ENCODE measurements around the gene PLAGL1. TPM values are rescaled to one million over a fixed set of nuclear protein-coding genes. Genes with fewer than 3 reads are reported as not detected.
"Not testable (repeated sequence)": the region's sequence is repeated elsewhere in the genome, so short reads cannot be mapped to it uniquely, and the experiment has no call there.

The PLAGL1 gene
- total and polyA plus RNA-seq, 2 experiments from 2014 or later, result 9.0 to 17.2 TPM

DNA sequence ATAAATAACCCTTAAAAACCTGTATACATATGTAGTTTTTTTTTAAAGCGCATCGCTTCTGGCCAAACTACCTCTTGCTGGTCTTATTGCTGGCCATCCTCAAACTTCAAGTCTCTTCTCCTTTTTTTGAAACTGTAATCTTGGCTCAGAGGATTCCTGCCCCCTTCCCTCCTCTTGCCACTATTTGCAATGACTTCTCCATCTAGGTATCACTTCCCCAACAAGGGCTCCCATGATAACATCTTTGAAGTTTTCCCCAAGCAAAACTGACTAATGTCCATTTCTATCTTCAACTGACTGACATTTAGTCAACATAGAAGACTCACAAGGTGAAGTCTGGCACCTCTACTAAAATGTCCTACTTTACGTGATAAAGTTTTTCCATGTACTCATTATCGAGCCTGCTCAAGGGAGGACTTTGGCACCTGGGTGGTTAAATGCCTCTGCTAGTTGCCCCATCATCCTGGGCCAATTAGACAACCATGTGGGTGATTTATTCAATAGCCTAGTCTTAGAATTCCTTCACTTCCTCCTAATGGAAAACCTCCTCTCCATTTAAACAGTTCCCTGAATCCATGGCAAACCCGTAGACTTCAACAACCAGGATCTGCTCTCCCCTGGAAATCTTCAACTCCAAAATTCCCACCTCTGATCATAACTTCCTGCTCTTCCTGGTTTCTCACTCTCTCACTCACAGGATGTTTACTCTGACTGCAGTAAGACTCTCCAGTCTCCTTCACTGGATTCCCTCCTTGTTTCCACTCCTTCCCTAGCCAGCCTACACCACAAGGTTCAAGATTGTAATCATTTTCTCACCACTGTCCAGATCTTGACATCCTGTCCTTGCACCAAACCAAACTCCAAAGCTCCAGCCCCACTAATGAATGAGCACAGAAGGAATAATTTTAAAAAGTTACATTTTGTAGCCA, 9.4 kb upstream of the PLAGL1 start:
- TF ChIP-seq, protein P1, sequence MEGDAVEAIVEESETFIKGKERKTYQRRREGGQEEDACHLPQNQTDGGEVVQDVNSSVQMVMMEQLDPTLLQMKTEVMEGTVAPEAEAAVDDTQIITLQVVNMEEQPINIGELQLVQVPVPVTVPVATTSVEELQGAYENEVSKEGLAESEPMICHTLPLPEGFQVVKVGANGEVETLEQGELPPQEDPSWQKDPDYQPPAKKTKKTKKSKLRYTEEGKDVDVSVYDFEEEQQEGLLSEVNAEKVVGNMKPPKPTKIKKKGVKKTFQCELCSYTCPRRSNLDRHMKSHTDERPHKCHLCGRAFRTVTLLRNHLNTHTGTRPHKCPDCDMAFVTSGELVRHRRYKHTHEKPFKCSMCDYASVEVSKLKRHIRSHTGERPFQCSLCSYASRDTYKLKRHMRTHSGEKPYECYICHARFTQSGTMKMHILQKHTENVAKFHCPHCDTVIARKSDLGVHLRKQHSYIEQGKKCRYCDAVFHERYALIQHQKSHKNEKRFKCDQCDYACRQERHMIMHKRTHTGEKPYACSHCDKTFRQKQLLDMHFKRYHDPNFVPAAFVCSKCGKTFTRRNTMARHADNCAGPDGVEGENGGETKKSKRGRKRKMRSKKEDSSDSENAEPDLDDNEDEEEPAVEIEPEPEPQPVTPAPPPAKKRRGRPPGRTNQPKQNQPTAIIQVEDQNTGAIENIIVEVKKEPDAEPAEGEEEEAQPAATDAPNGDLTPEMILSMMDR (IDR thresholded peaks at IDR 0.05; ENCODE audit: low read depth, low read length), result no peak
- Histone ChIP-seq H3K27me3 (no peaks in the 10 kb centered on the region), H3K36me3 (no peaks in the 10 kb centered on the region), H3K4me1 (ENCODE audit: low read depth) (no peaks in the 10 kb centered on the region), H3K4me3 (no peak overlapping the region), H3K27ac (no peak overlapping the region), H3K9me3 (ENCODE audit: low read depth) (no peaks in the 10 kb centered on the region)
- DNase-seq (ENCODE audit: low read depth in 1 of 2, low spot score in 1 of 2), result no peak

DNA sequence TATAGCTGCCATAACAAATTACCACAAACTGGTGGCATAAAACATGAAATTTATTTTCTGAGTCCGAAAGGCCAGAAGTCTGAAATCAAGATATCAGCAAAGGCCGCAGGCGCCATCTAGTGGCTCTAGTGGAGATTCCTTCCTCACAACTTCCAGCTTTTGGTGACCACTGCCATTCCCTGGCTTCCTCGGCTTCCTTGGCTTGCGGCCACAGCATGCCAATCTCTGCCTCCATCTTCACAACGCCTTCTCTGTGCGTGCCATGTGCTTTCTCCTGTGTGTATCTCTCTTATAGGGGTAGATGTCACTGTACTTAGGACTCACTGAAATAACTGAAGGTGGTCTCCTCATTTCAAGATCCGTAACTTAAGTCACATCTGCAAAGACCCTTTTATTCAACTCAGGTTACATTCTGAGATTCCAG, 5.4 kb upstream of the PLAGL1 start:
- Histone ChIP-seq H3K36me3 (no peaks in the 10 kb centered on the region), H3K4me3 (no peak overlapping the region)

DNA sequence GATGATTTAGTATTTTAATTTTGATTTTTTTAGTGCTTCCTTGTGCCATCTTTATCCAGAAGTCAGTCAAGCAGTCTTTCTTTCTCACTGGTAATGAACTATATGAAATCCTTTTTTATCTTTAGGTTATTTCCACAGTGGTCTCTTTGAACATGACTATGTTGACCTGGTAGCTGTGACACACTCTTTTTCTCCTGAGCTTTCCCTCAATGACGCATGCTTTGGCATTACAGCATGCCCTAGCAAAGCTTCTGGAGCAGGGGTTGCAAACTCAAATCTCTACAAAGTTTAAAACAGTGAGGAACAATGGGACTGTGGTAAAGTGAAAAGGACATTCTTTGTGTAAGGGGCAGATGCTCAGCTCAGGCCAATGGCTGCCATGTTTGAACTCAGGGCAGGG, 4.5 kb upstream of the PLAGL1 start:
- Histone ChIP-seq H3K36me3 (no peaks in the 10 kb centered on the region), H3K27me3 (peaks cover 3% of the 10 kb centered on the region), H3K4me1 (ENCODE audit: low read depth) (no peaks in the 10 kb centered on the region), H3K4me3 (no peak overlapping the region), H3K9me3 (ENCODE audit: low read depth) (no peaks in the 10 kb centered on the region), H3K27ac (no peak overlapping the region)
- DNase-seq (ENCODE audit: low read depth in 1 of 2, low spot score in 1 of 2), result peak in 1 of 2 donors; percentile 27
- TF ChIP-seq, protein P1 (IDR thresholded peaks at IDR 0.05; ENCODE audit: low read depth, low read length), result no peak

More for the DNA sequence above, 5.4 kb upstream of the PLAGL1 start:
- no peaks in the 10 kb centered on the region for H3K27me3 ChIP-seq
- H3K27ac ChIP-seq, result no peak overlapping the region
- H3K4me1 ChIP-seq (ENCODE audit: low read depth), result no peaks in the 10 kb centered on the region
- TF ChIP-seq, protein P1 (IDR thresholded peaks at IDR 0.05; ENCODE audit: low read depth, low read length), result peak; percentile 85
- no peaks in the 10 kb centered on the region for H3K9me3 ChIP-seq (ENCODE audit: low read depth)
- DNase-seq (ENCODE audit: low read depth in 1 of 2, low spot score in 1 of 2), result peak; percentile 88 to 89

DNA sequence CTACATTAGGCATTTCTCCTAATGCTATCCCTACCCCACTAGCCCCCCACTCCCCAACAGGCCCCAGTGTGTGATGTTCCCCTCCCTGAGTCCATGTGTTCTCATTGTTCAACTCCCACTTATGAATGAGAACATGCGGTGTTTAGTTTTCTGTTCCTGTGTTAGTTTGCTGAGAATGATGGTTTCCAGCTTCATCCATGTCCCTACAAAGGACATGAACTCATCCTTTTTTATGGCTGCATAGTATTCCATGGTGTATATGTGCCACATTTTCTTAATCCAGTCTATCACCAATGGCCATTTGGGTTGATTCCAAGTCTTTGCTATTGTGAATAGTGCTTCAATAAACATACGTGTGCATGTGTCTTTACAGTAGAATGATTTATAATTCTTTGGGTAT, 1.6 kb upstream of the PLAGL1 start:
- H3K4me1 ChIP-seq (ENCODE audit: low read depth); DNase-seq (ENCODE audit: low read depth in 1 of 2, low spot score in 1 of 2); H3K27me3 ChIP-seq; H3K9me3 ChIP-seq (ENCODE audit: low read depth); H3K4me3 ChIP-seq; H3K36me3 ChIP-seq; H3K27ac ChIP-seq: not testable (repeated sequence)

DNA sequence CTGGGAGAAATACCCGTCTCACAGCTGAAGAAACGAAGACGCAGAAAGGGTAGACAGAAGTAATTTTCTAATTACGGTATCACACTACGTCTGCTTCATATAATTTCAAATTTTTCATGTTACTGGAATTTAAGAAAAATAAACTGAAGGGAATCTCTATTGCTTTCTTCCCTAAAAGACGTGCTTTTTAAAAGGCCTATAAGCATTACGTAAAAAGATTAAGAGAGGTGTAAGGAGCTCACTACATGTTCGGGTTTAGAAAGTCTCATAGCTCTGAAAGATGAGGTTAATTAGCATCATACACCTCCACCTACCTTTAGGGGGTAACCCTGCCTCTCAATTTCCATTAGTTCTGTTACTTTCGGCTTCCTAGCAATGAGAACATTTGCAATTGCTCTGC, 787 bp upstream of the PLAGL1 start:
- H3K4me3 ChIP-seq, result no peak overlapping the region
- H3K9me3 ChIP-seq (ENCODE audit: low read depth), result no peaks in the 10 kb centered on the region
- TF ChIP-seq, protein P1 (IDR thresholded peaks at IDR 0.05; ENCODE audit: low read depth, low read length), result no peak
- H3K4me1 ChIP-seq (ENCODE audit: low read depth), result no peaks in the 10 kb centered on the region
- peaks cover 9% of the 10 kb centered on the region for H3K27me3 ChIP-seq
- H3K27ac ChIP-seq, result no peak overlapping the region
- DNase-seq (ENCODE audit: low read depth in 1 of 2, low spot score in 1 of 2), result no peak
- no peaks in the 10 kb centered on the region for H3K36me3 ChIP-seq

DNA sequence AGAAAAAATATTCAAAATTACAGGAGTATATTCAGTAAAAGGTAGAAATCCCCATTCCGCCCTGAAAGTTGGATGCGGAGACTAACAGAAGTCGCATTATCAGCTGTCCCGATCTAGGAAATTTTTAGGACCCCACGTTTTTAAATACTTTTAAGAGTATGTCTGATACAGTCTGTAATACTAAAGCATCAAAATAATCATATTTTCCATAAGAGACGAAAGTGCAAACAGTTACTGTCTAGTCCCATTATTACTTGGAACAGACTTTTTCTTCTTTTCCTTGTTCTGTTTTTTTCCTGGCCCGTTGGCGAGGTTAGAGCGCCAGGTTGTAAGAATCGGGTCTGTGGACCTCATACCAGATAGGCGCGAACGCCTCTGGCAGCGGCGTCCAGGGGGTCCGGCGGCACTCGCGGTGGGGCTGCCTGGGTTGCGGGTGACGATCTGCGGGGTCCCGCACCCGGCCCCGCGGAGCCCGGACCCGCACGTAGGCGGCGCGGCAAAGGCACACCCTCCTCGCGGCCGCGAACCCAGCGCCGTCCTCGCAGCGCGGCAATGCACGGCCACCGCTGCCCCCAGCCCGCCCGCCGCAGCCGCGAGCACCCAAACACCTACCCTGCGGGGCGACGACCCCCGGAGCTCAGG, 460 bp downstream of the PLAGL1 start:
- TF ChIP-seq, protein P1 (IDR thresholded peaks at IDR 0.05; ENCODE audit: low read depth, low read length), result no peak
- DNase-seq (ENCODE audit: low read depth in 1 of 2, low spot score in 1 of 2), result peak in 1 of 2 donors; percentile 21
- no peak overlapping the region for H3K27ac ChIP-seq
- H3K27me3 ChIP-seq, result peaks cover 9% of the 10 kb centered on the region
- peak overlapping the region; percentile 64 for H3K4me3 ChIP-seq
- H3K4me1 ChIP-seq (ENCODE audit: low read depth), result no peaks in the 10 kb centered on the region
- no peaks in the 10 kb centered on the region for H3K36me3 ChIP-seq
- no peaks in the 10 kb centered on the region for H3K9me3 ChIP-seq (ENCODE audit: low read depth)
